Articular chondrocyte of knee joint (primary cell): ENCODE measurements around the gene PGRMC1. TPM values are rescaled to one million over a fixed set of nuclear protein-coding genes. Genes with fewer than 3 reads are reported as not detected.

Source experiments
- total RNA-seq: library from RNA; depleted of rRNA; stranded (reverse); fragments of >200 nt; gene quantifications from 2 replicates; pipeline ENCODE4 v1.2.3, GENCODE V29; 2012

The PGRMC1 gene
- 159 and 180 TPM in 2 replicates for total RNA-seq

GRCh38 chrX:119235872-119236622, at the start of gene PGRMC1:
PGRMC1 (plus strand) TSS chrX:119236285; CDS start chrX:119236364, 79 bp downstream.

Other genes with a start within 250 kb of the PGRMC1 start
- gene CT47C1, start 163.3 kb upstream of the PGRMC1 start, total RNA-seq = not detected in 2 replicates
- not detected in 2 replicates for gene KIAA1210, start 108.5 kb upstream of the PGRMC1 start, total RNA-seq
- gene SLC25A43, start 163.1 kb downstream of the PGRMC1 start, total RNA-seq = 30.4 and 34.4 TPM in 2 replicates
- gene SLC25A5, start 232.2 kb downstream of the PGRMC1 start, total RNA-seq = 148 and 168 TPM in 2 replicates